8988T (cell line): Measurements from ENCODE around the gene TNPO2.
"Not testable (repeated sequence)": the region's sequence is repeated elsewhere in the genome, so short reads cannot be mapped to it uniquely, and the experiment has no call there.

Experiments
- DNase-seq: peaks from one replicate; pipeline ENCODE4 v3.0.0; 2011

The TNPO2 gene

DNA sequence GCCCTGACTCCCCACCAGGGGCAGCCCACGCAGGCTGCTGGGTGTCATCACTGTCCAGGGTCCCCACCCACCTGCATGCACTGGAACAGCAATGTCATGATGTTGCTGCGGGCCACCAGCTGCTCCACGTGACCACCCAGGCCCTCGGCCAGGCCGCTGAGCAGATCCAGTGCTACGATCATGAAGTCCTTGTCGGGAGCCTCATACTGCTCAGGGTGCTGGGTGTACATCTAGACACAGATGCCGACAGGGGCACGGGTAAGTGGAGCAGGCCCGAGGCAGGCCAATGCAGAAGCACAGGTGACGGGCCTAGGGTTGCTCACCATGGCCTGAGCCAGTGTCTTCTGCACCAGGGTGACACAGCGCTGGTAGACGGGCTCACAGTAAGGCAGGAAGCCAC is 18.6 kb downstream of the TNPO2 start:
- DNase-seq = no peak

- peak; percentile 38 for DNase-seq
Observed at GRCh38 chr19:12703046-12703445, 20.7 kb downstream of the TNPO2 start.

- DNase-seq = no peak
Observed at GRCh38 chr19:12701596-12702282, 22.0 kb downstream of the TNPO2 start.

DNA sequence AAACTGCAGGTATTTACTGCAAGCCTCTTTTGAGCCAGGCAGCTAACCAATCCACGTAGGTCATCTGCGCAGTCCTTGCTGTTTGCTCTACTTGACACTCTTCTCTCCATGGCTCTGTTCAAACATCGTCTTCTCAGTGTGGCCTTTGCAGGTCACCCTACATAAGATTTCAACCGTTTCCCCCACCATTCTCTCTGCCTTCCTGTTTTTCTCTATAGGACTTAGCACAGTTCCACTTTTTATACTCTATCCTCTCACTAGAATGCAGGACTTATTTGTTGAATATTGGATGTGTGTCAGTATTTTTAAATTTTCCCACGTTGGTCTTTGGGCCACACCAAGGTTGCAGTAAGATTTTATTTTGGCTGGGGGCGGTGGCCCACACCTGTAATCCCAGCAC is 25.6 kb downstream of the TNPO2 start:
- no peak for DNase-seq

DNA sequence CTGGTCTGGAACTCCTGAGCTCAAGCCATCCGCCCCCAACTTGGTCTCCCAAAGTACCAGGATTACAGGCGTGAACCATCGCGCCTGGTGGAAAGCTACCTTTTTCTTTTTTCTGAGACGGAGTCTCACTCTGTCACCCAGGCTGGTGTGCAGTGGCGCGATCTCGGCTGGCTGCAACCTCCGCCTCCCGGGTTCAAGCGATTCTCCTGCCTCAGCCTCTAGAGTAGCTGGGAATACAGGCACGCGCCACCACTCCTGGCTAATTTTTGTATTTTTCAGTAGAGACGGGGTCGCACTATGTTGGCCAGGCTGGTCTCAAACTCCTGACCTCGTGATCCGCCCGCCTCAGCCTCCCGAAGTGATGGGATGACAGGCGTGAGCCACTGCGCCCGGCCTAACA is 26.3 kb downstream of the TNPO2 start:
- not testable (repeated sequence) for DNase-seq

DNA sequence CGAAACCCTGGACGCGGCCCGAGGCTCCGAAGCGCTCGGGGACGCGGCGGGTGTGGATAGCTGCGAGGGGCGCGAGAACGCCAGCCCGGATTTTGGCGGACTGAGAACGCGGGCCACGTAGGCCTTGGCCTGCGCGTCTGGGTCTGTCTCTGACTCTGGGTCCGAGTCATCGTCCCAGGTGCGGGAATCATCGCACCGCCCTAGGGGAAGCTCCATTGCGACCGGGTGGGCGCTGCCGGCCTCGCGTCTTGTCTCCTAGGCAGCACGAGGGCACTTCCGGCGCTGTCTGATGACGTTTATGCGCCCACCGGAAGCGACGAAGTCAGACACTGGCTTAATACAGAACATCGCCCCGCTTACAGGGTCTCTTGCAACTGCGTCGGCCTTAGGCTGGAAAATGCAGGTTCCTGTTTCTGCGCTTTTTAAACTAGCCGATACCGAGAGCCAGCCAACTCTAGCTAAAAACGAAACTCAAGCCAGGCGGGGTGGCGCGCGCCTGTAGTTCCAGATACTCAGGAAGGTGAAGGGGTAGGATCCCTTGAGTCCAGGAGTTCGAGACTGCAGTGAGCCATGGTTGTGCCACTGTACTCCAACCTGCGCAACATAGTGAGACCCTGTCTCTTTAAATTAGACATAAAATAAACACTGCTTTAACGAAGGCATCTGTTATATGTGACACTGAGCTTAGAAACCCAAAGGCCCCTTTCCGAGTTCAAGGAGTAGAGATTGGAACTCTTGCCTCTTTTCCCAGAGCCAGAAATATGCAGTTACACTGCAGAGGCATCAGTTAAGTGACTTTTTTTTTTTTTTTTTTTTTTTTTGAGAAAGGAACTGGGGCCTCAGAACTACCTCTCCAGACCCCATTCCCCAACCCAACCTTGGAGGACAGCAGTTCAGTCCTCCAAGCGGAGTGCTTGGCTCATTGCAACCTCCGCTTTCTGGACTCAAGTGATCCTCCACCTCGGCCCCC is 27.1 kb downstream of the TNPO2 start, which contains the start of gene FBXW9:
FBXW9 (minus strand) TSS at position 266 of the 970 bp plus-strand sequence; CDS start at position 216, 50 bp downstream.
- DNase-seq = peak; percentile 92

- DNase-seq = no peak
Observed at GRCh38 chr19:12695997-12696365, 27.8 kb downstream of the TNPO2 start.

GRCh38 chr19:12695514-12695913 is 28.2 kb downstream of the TNPO2 start:
- DNase-seq = no peak

GRCh38 chr19:12695096-12695495 is 28.6 kb downstream of the TNPO2 start:
- no peak for DNase-seq

DNA sequence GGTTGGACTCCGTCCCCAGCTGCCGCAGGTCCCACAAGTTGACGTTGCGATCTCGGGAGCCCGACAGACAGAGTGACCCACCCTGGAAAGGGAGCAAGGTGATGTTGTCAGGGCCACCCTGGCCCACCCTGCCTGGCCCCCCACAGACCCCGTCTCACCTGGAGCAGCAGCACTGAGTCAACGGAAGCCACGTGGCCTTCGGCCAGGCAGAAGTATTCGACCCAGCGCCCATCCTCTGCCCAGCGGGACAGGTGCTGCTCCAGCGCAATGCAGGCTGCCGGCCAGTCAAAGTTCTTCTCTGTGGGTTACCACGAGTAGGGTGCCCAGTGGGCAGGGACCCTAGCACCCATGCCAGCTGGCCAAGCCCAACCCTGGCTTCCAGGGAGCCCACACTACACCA is 29.1 kb downstream of the TNPO2 start:
- DNase-seq = no peak

GRCh38 chr19:12692960-12693359 is 30.8 kb downstream of the TNPO2 start:
- DNase-seq = no peak

GRCh38 chr19:12689581-12690216 is 34.0 kb downstream of the TNPO2 start:
- DNase-seq = no peak

DNA sequence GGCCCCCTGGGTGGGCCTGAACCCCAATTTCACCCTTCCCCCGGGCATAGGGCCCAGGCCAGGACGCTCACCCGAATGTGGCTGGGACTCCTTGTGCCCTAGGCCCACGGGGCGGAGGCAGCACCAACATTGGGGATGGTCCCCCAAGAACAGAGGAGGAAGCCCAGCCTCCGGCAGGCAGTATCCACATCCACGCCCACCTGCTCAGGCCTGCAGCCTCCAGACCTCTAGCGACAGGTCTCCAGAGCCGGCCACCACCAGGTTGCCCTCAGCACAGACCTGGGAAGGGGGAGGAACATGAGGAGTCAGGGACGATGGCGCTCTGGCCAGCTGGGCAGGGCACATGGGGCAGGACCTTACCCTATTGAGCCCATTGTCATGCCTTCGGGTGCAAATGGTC is 34.7 kb downstream of the TNPO2 start:
- DNase-seq = no peak

DNA sequence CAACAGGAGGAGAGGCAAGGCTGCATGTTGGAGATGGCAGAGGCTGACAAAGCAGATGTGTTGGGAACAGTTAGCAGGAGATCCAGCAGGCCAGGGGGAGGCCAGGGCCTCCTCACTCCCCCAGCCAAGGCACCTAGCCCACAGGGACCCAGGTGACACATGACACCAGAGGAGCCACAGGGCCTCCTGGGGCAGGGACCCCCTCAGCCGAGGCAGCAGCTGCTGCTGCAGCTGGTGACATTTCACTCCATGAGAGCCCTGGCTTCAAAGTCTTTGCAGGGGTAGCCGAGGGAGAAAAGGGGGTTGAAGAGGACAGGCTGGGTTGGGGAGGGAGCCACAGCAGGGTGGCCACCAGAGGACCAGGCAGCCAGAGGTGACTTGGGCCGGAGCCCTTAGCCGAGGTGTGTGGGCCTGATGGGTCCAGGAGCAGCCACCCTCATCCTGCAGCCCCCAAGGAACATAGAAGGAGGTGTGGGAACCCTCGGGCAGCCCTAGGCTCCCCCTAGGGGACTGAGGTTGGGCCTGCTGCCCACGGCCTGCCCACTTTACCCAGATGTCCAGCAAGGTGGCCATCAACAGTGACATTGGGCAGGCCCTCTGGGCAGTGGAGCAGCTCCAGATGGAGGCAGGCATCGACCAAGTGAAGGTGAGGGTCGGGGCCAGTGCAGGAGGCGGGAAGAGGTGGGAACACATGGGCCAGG is 36.1 kb downstream of the TNPO2 start, which contains the start of gene GNG14:
GNG14 (plus strand) TSS at position 503 of the 701 bp plus-strand sequence; CDS start at position 554, 51 bp downstream.
- DNase-seq = no peak

- DNase-seq = no peak
Observed at GRCh38 chr19:12685831-12686230, 37.9 kb downstream of the TNPO2 start.

DNA sequence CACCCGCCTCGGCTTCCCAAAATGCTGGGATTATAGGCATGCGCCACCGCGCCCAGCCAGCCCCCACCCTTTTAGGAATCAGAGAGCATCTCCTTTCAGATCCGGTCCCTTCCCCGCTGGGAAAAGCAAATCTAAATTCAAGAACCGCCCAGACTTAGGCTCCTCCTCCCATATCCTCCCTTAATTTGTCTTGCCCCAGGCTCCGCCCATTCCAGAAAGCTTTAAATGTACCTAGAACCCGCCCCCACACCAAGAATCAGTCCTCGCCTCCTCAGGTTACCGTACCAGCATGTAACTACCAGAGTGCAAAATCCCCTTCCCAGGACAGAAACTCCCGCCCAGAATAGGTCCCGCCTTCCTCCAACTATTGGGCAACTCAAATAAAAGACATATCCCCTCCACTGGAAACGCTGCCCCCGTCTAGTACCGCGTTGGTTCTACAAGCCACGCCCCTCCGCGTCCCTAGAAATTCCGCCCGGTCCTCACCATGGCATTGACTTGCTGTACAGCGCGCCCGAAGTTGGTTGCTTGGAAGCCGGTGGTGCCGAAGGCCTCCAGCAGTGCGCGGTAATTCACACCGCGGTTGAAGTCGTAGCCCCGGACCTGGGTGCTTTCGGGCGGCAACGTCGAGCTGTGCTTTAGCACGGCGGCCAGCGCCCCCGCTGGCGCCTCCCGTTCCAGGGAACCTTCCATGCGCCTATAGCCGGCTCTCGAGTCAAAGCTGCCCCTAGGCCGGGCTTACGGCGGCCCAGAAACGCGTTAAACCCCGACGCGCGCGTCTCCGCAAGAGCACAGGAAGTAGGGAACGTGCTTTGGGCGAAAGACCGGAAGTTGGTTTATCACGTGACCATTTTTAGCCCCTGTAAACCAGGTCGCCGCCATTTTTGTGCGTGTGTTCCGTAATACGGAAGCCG is 42.4 kb downstream of the TNPO2 start, which contains the start of gene DHPS:
DHPS (minus strand) TSS at position 807 of the 914 bp plus-strand sequence; CDS start at position 693, 114 bp downstream.
- peak; percentile 70 for DNase-seq

GRCh38 chr19:12680034-12680433 is 43.7 kb downstream of the TNPO2 start:
- no peak for DNase-seq

- DNase-seq = not testable (repeated sequence)
Observed at GRCh38 chr19:12678039-12678438, 45.7 kb downstream of the TNPO2 start.

GRCh38 chr19:12676928-12677327 is 46.8 kb downstream of the TNPO2 start:
- no peak for DNase-seq

- DNase-seq = peak; percentile 82
Observed at GRCh38 chr19:12676384-12676792, 47.3 kb downstream of the TNPO2 start.

DNA sequence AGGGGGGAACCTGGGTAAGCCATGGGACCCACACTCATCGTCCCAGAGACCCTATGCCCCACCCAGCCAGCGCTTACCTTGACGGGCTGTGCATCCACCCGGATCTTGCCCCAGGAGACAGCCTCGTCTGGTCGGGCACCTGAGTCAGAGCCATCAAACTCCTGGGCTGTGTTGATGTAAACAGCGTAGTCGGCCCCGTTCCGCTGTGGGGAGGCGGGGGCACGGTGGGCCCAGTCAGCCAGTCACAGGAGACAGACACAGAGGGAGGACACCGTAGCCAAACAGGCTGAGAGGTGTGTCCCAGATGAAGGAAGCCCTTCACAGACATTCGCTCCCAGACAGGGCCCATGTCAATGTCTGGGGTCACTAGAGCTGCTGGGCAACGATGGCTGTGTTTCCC is 47.8 kb downstream of the TNPO2 start:
- DNase-seq = no peak
